Esophagus muscularis mucosa (tissue), 4 donors: ENCODE results near the gene CISD2. TPM values are rescaled to one million over a fixed set of nuclear protein-coding genes. Genes with fewer than 3 reads are reported as not detected.
"Not testable (repeated sequence)": the region's sequence is repeated elsewhere in the genome, so short reads cannot be mapped to it uniquely, and the experiment has no call there.

ENCODE experiments used
- DNase-seq: peaks from one replicate; pipeline ENCODE4 v3.0.0-alpha.2; 2017; ENCODE audit errors: extremely low spot score
- H3K27ac ChIP-seq, 4 donors: fragments of 200-600 bp; sonication (generic); replicated peaks in 1 of 4; 1 replicate in 3 of 4; 2 replicates in 1 of 4; pipeline ENCODE4 v1.5.1; 2016 to 2019; ENCODE audit warnings: mild to moderate bottlenecking in 1 of 4
- H3K27me3 ChIP-seq, 4 donors: fragments of 200-600 bp; sonication (generic); one replicate each; pipeline versions ENCODE4 v1.5.1 to v1.6.0; 2016 to 2019
- H3K36me3 ChIP-seq, 4 donors: fragments of 200-600 bp; sonication (generic); one replicate each; pipeline ENCODE4 v1.5.1; 2016 to 2019
- H3K4me1 ChIP-seq, 4 donors: fragments of 200-600 bp; sonication (generic); one replicate each; pipeline ENCODE4 v1.5.1; 2016 to 2019
- H3K4me3 ChIP-seq, 4 donors: fragments of 200-600 bp; sonication (generic); 1 replicate in 2 of 4; 2 replicates in 2 of 4; pipeline ENCODE4 v1.5.1; 2016 to 2019; ENCODE audit warnings: mild to moderate bottlenecking in 4 of 4, moderate library complexity in 1 of 4
- H3K9me3 ChIP-seq, 4 donors: fragments of 200-600 bp; sonication (generic); 1 replicate in 3 of 4; 2 replicates in 1 of 4; pipeline ENCODE4 v1.5.1; 2016 to 2019
- EP300 ChIP-seq: sonication (generic); formaldehyde crosslinking; IDR thresholded peaks from one replicate; pipeline ENCODE4 v1.6.1; 2017; ENCODE audit warnings: antibody characterized with exemption
- POLR2A ChIP-seq: fragments of 450-650 bp; IDR thresholded peaks from one replicate; pipeline ENCODE4 v1.6.1; 2017; ENCODE audit warnings: antibody characterized with exemption, moderate library complexity, mild to moderate bottlenecking, low read depth
- POLR2AphosphoS5 ChIP-seq, 2 donors: sonication (generic); formaldehyde crosslinking; IDR thresholded peaks; one replicate each; pipeline ENCODE4 v1.6.1; 2017; ENCODE audit warnings: antibody characterized with exemption in 2 of 2
- WGBS: methylation state at CpG from one replicate; pipeline ENCODE4 v1.1.5; 2018; 5-methylcytosine and 5-hydroxymethylcytosine counted together
- intact Hi-C: fragments of 100-400 bp; cut with DNase I; formaldehyde crosslinking; loops from one replicate; pipeline ENCODE4 v1.15.1; 2023
- total RNA-seq, 4 donors: library from RNA; depleted of rRNA; stranded (reverse); fragments of >200 nt; gene quantifications; one replicate each; pipeline versions ENCODE4 v1.1.0 to v1.2.1, GENCODE V29; 2016
- TF ChIP-seq, protein P1 (sequence below), 3 experiments: fragments of 200-600 bp in 2 of 3; fragments of 450-650 bp in 1 of 3; sonication (generic) in 2 of 3; IDR thresholded peaks; one replicate each; pipeline ENCODE4 v1.5.1; 2017 to 2019; ENCODE audit warnings: antibody characterized with exemption in 3 of 3, mild to moderate bottlenecking in 2 of 3, moderate library complexity in 1 of 3

CISD2 gene
- total RNA-seq, 4 donors from 2014 or later, result 6.6 to 13.3 (median 10.3) TPM

DNA sequence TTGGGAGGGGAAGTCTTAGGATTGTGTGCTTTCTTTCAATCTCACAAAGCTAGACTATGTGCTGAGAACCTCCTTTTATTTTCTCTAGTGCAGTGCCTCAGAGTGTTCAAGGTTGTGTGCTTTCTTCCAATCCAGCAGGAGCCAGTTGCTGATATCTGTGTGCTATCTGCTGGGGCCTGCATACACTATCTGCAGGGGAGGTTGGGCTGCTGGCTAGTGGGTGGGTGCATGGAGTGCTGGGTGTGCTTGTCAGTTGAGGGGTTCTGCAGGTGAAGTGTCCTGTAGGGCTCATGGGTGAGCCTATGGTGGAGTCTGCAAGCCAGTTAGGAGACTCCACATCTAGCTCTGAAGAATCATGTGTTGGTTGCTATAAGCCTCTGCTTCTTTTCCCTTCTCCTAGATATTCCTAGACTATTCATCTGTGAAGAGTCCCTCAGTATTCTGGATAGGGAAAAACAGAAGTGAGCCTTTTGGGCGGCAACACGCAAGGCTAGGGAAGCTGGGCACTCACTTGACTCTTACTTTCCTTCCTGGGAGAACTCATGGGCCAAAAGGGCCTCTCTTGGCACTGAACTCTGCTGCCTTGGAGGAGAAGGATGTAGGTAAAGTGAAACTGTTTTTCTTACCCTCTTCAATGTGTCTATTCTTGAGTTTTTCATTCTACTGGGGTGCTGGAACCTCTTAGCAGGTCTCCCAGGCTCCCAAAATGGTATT, 8.0 kb upstream of the CISD2 start:
- Histone ChIP-seq H3K36me3 (no peaks in the 10 kb centered on the region), H3K27me3 (no peaks in the 10 kb centered on the region), H3K9me3 (peaks cover 0 to 13% (median 8%) of the 10 kb centered on the region in 4 donors), H3K27ac (no peak overlapping the region), H3K4me1 (no peaks in the 10 kb centered on the region), H3K4me3 (no peak overlapping the region)
- intact Hi-C loops, result no loop called here
- no peak for DNase-seq
- TF ChIP-seq, protein P1, sequence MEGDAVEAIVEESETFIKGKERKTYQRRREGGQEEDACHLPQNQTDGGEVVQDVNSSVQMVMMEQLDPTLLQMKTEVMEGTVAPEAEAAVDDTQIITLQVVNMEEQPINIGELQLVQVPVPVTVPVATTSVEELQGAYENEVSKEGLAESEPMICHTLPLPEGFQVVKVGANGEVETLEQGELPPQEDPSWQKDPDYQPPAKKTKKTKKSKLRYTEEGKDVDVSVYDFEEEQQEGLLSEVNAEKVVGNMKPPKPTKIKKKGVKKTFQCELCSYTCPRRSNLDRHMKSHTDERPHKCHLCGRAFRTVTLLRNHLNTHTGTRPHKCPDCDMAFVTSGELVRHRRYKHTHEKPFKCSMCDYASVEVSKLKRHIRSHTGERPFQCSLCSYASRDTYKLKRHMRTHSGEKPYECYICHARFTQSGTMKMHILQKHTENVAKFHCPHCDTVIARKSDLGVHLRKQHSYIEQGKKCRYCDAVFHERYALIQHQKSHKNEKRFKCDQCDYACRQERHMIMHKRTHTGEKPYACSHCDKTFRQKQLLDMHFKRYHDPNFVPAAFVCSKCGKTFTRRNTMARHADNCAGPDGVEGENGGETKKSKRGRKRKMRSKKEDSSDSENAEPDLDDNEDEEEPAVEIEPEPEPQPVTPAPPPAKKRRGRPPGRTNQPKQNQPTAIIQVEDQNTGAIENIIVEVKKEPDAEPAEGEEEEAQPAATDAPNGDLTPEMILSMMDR (IDR thresholded peaks at IDR 0.05), result no peak
- TF ChIP-seq POLR2AphosphoS5 (IDR thresholded peaks at IDR 0.05) (no peak), EP300 (no peak), POLR2A (no peak)
- 86% methylated on average over 2 of the region's 2 CpGs for WGBS

DNA sequence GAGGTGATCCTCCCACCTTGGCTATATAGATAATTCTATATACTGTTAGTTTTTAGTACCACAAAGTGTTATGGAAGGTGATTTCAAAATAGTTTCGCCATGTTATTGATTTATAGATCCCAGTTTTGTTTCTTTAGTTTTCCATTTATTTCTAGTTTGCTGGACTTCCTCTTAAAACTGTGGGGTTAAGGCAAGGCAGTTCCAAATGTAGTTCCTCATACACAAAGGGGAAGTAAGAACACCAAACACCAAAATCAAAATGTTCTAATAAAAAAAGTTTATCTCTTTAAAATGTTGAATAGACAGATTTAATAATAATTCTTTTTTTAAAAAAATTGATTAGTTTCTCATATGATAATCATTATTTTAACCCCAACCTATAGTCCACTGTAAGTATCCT, 6.8 kb upstream of the CISD2 start:
- no peak for TF ChIP-seq EP300
- no peak for TF ChIP-seq POLR2AphosphoS5 (IDR thresholded peaks at IDR 0.05)
- TF ChIP-seq POLR2A, result no peak
- TF ChIP-seq, protein P1 (IDR thresholded peaks at IDR 0.05), result no peak
- intact Hi-C loops, result no loop called here
- H3K27ac ChIP-seq, result no peak overlapping the region
- H3K4me3 ChIP-seq, result no peak overlapping the region
- H3K4me1 ChIP-seq, result no peaks in the 10 kb centered on the region
- H3K36me3 ChIP-seq, result no peaks in the 10 kb centered on the region
- H3K9me3 ChIP-seq, result peaks cover 0 to 13% (median 8%) of the 10 kb centered on the region in 4 donors
- WGBS, result 86% methylated on average over 1 of the region's 1 CpG
- H3K27me3 ChIP-seq, result no peaks in the 10 kb centered on the region
- no peak for DNase-seq

DNA sequence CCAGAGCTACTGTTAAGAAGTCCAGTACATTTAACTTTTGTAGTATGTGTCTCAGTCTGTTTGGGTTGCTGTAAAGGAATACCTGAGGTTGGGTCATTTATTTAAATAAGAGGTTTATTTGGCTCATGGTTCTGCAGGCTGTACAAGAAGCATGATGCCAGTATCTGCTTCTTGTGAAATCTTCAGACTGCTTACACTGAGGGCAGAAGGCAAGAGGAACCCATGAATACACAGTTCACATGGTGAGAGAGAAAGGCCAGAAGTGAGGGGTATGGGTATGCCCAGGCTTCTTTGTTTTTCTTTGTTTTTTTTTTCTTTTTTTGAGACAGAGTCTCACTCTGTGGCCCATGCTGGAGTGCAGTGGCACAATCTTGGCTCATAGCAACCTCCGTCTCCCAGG, 6.0 kb upstream of the CISD2 start:
- no peak overlapping the region for H3K27ac ChIP-seq
- H3K27me3 ChIP-seq, result no peaks in the 10 kb centered on the region
- intact Hi-C loops, result no loop called here
- no peak for TF ChIP-seq EP300
- TF ChIP-seq, protein P1 (IDR thresholded peaks at IDR 0.05), result no peak
- TF ChIP-seq POLR2A, result no peak
- no peak for TF ChIP-seq POLR2AphosphoS5 (IDR thresholded peaks at IDR 0.05)
- WGBS, result 100% methylated on average over 1 of the region's 1 CpG
- H3K4me3 ChIP-seq, result no peak overlapping the region
- DNase-seq, result no peak
- peaks cover 3 to 5% (median 4%) of the 10 kb centered on the region in 4 donors for H3K4me1 ChIP-seq
- peaks cover 0 to 13% (median 8%) of the 10 kb centered on the region in 4 donors for H3K9me3 ChIP-seq
- no peaks in the 10 kb centered on the region for H3K36me3 ChIP-seq

- intact Hi-C loops, H3K27me3 ChIP-seq, H3K36me3 ChIP-seq, H3K27ac ChIP-seq, H3K9me3 ChIP-seq, DNase-seq, H3K4me3 ChIP-seq: not testable (repeated sequence)
- peaks cover 17 to 21% (median 20%) of the 10 kb centered on the region in 4 donors for H3K4me1 ChIP-seq
- 100% methylated on average over 5 of the region's 5 CpGs for WGBS
Observed at GRCh38 chr4:102865327-102865726, 3.5 kb upstream of the CISD2 start.

- H3K27ac ChIP-seq, result peak overlapping the region; percentile 95 to 97 (median 96)
- H3K4me1 ChIP-seq, result peaks cover 21 to 26% (median 23%) of the 10 kb centered on the region in 4 donors
- no peaks in the 10 kb centered on the region for H3K36me3 ChIP-seq
- WGBS, result 86% methylated on average over 12 of the region's 12 CpGs
- peak overlapping the region; percentile 68 to 79 (median 73) for H3K4me3 ChIP-seq
- no peaks in the 10 kb centered on the region for H3K27me3 ChIP-seq
- DNase-seq, result no peak
- intact Hi-C loops, result loop anchor here (1.0 to 2.0 kb wide), 3 partner anchors 39 to 151 kb away; partner anchors contain the start of genes MANBA and SLC9B1
- H3K9me3 ChIP-seq, result no peaks in the 10 kb centered on the region
- TF ChIP-seq POLR2A, result no peak
- TF ChIP-seq EP300, result no peak
- TF ChIP-seq, protein P1 (IDR thresholded peaks at IDR 0.05), result no peak
- TF ChIP-seq POLR2AphosphoS5 (IDR thresholded peaks at IDR 0.05), result no peak
Observed at GRCh38 chr4:102867278-102868152, 1.3 kb upstream of the CISD2 start.
